ENCODE results near the gene AKT2.

The AKT2 gene

GRCh38 chr19:40192758-40193586 is 92.2 kb downstream of the AKT2 start:
- DNase-seq, result no peak

GRCh38 chr19:40191836-40192646 is 93.1 kb downstream of the AKT2 start:
- peak in 6 of 58 donors; percentile 20 to 54 (median 42) for DNase-seq

GRCh38 chr19:40190891-40191835 is 94.0 kb downstream of the AKT2 start, which contains the start of gene MAP3K10:
Gene MAP3K10, plus strand, starts transcription at chr19:40191426. Its CDS starts 606 bp downstream, at chr19:40192032.
- peak; percentile 16 to 82 (median 70) for DNase-seq

DNA sequence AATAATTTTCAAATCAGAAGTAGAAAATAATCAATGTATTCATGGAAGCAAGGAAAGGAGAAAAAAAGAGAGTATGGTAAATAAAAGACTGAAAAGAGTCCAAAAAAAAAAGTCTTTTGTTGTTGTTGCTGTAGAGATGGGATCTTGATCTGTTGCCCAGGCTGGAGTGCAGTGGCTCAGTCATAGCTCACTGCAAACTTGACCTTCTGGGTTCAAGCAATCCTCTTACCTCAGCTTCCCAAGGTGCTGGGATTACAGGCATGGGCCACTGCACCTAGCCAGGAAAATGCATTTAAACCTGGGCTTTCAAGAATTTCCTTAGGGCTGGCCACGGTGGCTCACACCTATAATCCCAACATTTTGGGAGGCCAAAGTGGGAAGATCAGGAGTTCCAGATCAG is 100.9 kb downstream of the AKT2 start:
- no peak for DNase-seq
